NCI-H2196 (cell line): ENCODE data around the gene VWDE.
"Not testable (repeated sequence)": the region's sequence is repeated elsewhere in the genome, so short reads cannot be mapped to it uniquely, and the experiment has no call there.

ENCODE experiments used
- DNase-seq: peaks from one replicate; lab custom pipeline; 2025; ENCODE audit not compliant: unreplicated experiment; lab: John Stamatoyannopoulos, UW

Gene VWDE

GRCh38 chr7:12403287-12404181 lies at the start of gene VWDE:
Gene VWDE, minus strand, starts transcription at chr7:12403865. Its CDS starts 149 bp downstream, at chr7:12403716.
- no peak for DNase-seq

GRCh38 chr7:12453136-12453535 lies 49.5 kb upstream of the VWDE start:
- DNase-seq = not testable (repeated sequence)

GRCh38 chr7:12450615-12451014 lies 47.0 kb upstream of the VWDE start:
- no peak for DNase-seq

- no peak for DNase-seq
These were observed 41.1 kb upstream of the VWDE start for GRCh38 chr7:12444785-12445184.

GRCh38 chr7:12440229-12440628 lies 36.6 kb upstream of the VWDE start:
- no peak for DNase-seq

GRCh38 chr7:12436896-12437535 lies 33.4 kb upstream of the VWDE start:
- DNase-seq = no peak

GRCh38 chr7:12436126-12436525 lies 32.5 kb upstream of the VWDE start:
- DNase-seq = no peak

GRCh38 chr7:12434012-12434642 lies 30.5 kb upstream of the VWDE start:
- DNase-seq = no peak

- DNase-seq = no peak
These were observed 28.4 kb upstream of the VWDE start for GRCh38 chr7:12431886-12432556.

- DNase-seq = no peak
These were observed 21.6 kb upstream of the VWDE start for GRCh38 chr7:12425311-12425710.

GRCh38 chr7:12423997-12424745 lies 20.5 kb upstream of the VWDE start:
- DNase-seq = no peak

- no peak for DNase-seq
These were observed 19.8 kb upstream of the VWDE start for GRCh38 chr7:12423355-12423996.

GRCh38 chr7:12422554-12423320 lies 19.1 kb upstream of the VWDE start:
- no peak for DNase-seq

- DNase-seq = no peak
These were observed 14.8 kb upstream of the VWDE start for GRCh38 chr7:12418452-12418851.

GRCh38 chr7:12415072-12415471 lies 11.4 kb upstream of the VWDE start:
- DNase-seq = no peak

- no peak for DNase-seq
These were observed 8.7 kb upstream of the VWDE start for GRCh38 chr7:12412407-12412806.

GRCh38 chr7:12410523-12410922 lies 6.9 kb upstream of the VWDE start:
- no peak for DNase-seq

- no peak for DNase-seq
These were observed 5.5 kb upstream of the VWDE start for GRCh38 chr7:12409097-12409711.

GRCh38 chr7:12407652-12408051 lies 4.0 kb upstream of the VWDE start:
- not testable (repeated sequence) for DNase-seq
